GM19372 (cell line): Measurements from ENCODE around the gene SEMA5A.

Experiments
- ATAC-seq: cut with Tn5 transposase; IDR thresholded peaks from one replicate; pipeline ENCODE4 v1.9.1; 2021; ENCODE audit warnings: mild to moderate bottlenecking, low read depth, moderate library complexity; ENCODE audit not compliant: unreplicated experiment

Gene SEMA5A

GRCh38 chr5:9483243-9483642 is 62.6 kb downstream of the SEMA5A start:
- no peak for ATAC-seq

- no peak for ATAC-seq
Measured at GRCh38 chr5:9482381-9482780, 63.5 kb downstream of the SEMA5A start.

- ATAC-seq, result no peak
Measured at GRCh38 chr5:9480499-9480898, 65.4 kb downstream of the SEMA5A start.

- ATAC-seq, result no peak
Measured at GRCh38 chr5:9479990-9480389, 65.9 kb downstream of the SEMA5A start.

GRCh38 chr5:9479361-9479760 is 66.5 kb downstream of the SEMA5A start:
- no peak for ATAC-seq

- no peak for ATAC-seq
Measured at GRCh38 chr5:9477537-9477936, 68.3 kb downstream of the SEMA5A start.

GRCh38 chr5:9474219-9475002 is 71.5 kb downstream of the SEMA5A start:
- ATAC-seq, result no peak

GRCh38 chr5:9473624-9474023 is 72.3 kb downstream of the SEMA5A start:
- ATAC-seq, result no peak

- ATAC-seq, result no peak
Measured at GRCh38 chr5:9470410-9470809, 75.5 kb downstream of the SEMA5A start.

- no peak for ATAC-seq
Measured at GRCh38 chr5:9468060-9468388, 77.9 kb downstream of the SEMA5A start.

- ATAC-seq, result no peak
Measured at GRCh38 chr5:9467199-9468059, 78.4 kb downstream of the SEMA5A start.

GRCh38 chr5:9466697-9467096 is 79.2 kb downstream of the SEMA5A start:
- ATAC-seq, result no peak

- ATAC-seq, result no peak
Measured at GRCh38 chr5:9464478-9464877, 81.4 kb downstream of the SEMA5A start.

- ATAC-seq, result no peak
Measured at GRCh38 chr5:9462109-9462508, 83.8 kb downstream of the SEMA5A start.

- no peak for ATAC-seq
Measured at GRCh38 chr5:9460885-9461645, 84.8 kb downstream of the SEMA5A start.

- no peak for ATAC-seq
Measured at GRCh38 chr5:9456435-9457042, 89.3 kb downstream of the SEMA5A start.

- ATAC-seq, result no peak
Measured at GRCh38 chr5:9455826-9456434, 89.9 kb downstream of the SEMA5A start.

GRCh38 chr5:9454491-9454890 is 91.4 kb downstream of the SEMA5A start:
- ATAC-seq, result no peak

- ATAC-seq, result no peak
Measured at GRCh38 chr5:9454012-9454481, 91.8 kb downstream of the SEMA5A start.

- ATAC-seq, result no peak
Measured at GRCh38 chr5:9453480-9454011, 92.3 kb downstream of the SEMA5A start.
